Smooth muscle cell of trachea (primary cell): ENCODE results near the gene SPG7. TPM values are rescaled to one million over a fixed set of nuclear protein-coding genes. Genes with fewer than 3 reads are reported as not detected.

Experiments used
- total RNA-seq: library from RNA; depleted of rRNA; stranded (reverse); fragments of >200 nt; gene quantifications from 2 replicates; pipeline ENCODE4 v1.2.1, GENCODE V29; 2014

The SPG7 gene
- 139 and 154 TPM in 2 replicates for total RNA-seq

DNA sequence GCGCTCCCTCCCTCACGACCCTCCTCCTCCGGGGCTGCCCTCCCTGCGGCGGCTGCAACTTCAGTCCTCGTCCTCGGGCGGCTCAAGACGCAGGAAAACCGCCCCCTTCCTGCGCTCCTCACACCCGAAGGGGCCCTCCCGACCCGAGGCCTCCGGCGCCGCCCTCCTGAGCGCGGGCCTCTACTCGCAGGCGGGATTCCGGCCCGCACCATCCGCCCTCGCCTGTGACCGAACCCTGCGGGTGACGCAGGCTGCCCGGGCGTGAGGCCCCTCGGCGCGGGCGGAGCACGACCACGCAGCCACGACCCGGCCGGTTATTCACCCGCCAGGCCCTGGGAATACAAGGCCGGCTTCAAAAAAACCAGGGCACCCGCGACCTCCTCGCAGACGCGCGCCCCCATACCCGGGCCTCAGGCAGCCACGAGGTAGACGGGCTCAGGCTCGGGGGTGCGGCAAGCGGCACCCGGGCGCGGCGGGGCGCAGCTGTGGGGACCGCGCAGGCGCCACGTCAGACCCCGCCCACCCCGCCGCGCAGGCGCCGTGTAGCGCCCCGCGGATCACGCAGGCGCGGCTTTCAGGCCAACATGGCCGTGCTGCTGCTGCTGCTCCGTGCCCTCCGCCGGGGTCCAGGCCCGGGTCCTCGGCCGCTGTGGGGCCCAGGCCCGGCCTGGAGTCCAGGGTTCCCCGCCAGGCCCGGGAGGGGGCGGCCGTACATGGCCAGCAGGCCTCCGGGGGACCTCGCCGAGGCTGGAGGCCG lies at the start of gene SPG7:
TSS of gene SPG7 (plus strand) at position 570 of the 757 bp plus-strand sequence. CDS start at position 585, 15 bp downstream.

DNA sequence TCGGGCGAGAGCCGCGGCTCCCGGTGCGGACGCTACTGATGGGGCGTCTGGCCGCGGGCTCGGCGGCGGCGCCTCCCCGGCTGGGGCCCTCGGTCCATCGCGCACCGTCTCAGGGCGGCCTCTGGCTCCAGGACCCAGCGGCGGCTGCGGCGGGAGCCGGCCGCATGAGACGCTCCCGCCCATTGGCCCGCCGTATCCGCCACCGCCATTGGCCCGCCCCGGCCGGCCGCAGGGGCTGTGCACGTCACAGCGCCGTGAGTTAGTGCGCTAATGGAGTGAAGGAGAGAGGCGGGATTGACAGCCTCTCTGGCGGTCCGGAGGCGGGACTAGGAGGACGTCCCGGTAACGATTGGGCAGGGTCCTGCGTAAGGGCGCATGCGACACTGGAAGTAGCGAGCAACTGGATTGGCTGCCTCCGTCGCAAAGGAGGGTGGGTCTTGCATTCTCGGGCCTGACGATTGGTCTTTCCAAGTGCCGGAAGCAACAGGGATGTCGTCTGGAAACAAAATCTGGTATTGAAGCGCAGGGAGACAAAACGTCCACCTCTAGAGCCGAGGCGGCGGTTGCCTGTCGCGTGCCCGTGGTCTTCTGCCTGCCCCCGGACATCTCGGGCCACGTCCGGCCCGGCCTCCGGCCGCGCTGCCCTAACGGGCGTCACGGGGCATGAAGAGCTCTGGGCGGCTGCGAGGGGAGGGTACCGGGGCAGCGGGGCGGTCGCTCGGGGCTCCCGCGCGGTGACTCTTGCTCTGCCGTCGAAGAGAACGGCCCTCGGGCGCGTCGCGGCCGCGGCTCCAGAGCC lies 17.6 kb upstream of the SPG7 start, which contains the start of gene ANKRD11:
TSS of gene ANKRD11 (minus strand) at position 123 of the 799 bp plus-strand sequence. CDS start 173,542 bp downstream, outside the sequence.

DNA sequence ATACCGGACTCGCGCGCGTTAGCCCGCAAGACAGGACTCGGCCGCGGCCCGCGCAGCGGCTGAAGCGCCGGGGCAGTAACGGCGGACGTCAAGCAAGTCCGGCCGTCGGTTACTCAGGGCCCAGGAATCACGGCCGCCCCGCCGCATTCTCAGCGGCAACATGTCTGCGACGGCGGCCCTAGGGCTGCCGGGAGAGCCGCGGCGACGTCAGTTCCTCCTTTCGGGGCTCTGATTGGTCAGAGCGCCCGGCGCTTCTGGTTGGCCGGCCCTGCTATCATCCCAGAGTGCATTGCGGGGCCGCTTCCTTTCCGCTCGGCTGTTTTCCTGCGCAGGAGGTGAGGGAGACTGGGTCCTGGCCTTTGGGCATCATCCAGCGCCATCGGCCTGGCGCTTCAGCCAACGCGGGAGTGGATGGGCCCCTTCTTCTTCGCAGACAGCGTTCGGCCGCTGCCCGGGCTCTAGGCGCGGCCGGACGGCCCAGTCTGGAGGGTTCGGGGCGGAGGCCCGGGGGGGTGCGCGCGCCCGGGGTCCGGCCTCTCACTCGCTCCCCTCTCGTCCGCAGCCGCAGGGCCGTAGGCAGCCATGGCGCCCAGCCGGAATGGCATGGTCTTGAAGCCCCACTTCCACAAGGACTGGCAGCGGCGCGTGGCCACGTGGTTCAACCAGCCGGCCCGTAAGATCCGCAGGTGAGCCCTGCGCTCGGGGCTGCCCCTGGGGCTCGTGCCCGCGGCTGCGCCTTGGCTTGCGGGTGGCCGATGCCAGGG lies 52.4 kb downstream of the SPG7 start, which contains the start of gene RPL13:
TSS of gene RPL13 (plus strand) at position 305 of the 764 bp plus-strand sequence. CDS start at position 583, 278 bp downstream.

GRCh38 chr16:89575247-89576152 lies 67.3 kb downstream of the SPG7 start, which contains the start of gene CPNE7:
CPNE7 (plus strand) TSS chr16:89575758; CDS start chr16:89575898, 140 bp downstream.

Other genes with a start within 250 kb of the SPG7 start
- gene ANKRD11, start 17.8 kb upstream of the SPG7 start, total RNA-seq: 66.0 and 79.3 TPM in 2 replicates
- gene RPL13, start 52.3 kb downstream of the SPG7 start, total RNA-seq: 2,383 and 3,310 TPM in 2 replicates
- gene CPNE7, start 67.4 kb downstream of the SPG7 start, total RNA-seq: 15.6 and 31.6 TPM in 2 replicates
- 0.33 TPM in 1 of 2 replicates, not detected in the other for gene DPEP1, start 105.2 kb downstream of the SPG7 start, total RNA-seq
- 91.3 and 125 TPM in 2 replicates for gene CHMP1A, start 149.3 kb downstream of the SPG7 start, total RNA-seq
- gene SPATA33, start 149.4 kb downstream of the SPG7 start, total RNA-seq: 2.5 and 3.6 TPM in 2 replicates
- gene CDK10, start 178.3 kb downstream of the SPG7 start, total RNA-seq: 39.6 and 39.9 TPM in 2 replicates
- 7.7 and 14.2 TPM in 2 replicates for gene SPATA2L, start 193.3 kb downstream of the SPG7 start, total RNA-seq
- gene VPS9D1, start 212.5 kb downstream of the SPG7 start, total RNA-seq: 12.8 and 18.2 TPM in 2 replicates
- 12.2 and 16.2 TPM in 2 replicates for gene ZNF276, start 213.1 kb downstream of the SPG7 start, total RNA-seq